Measurements from ENCODE around the gene DGKE.
A peak's percentile ranks its signal among the peaks of the same experiment; 100 is the strongest.

- TF ChIP-seq CTCF (IDR thresholded peaks at IDR 0.05; ENCODE audit: insufficient read depth, low read length, poor library complexity, severe bottlenecking) (peak; percentile 52), EZH2phosphoT487 (conservative IDR thresholded peaks at IDR 0.05; ENCODE audit: low read length) (no peak)
Measured at GRCh38 chr17:56891751-56892150, 57.8 kb downstream of the DGKE start.
